NT2/D1 (cell line): ENCODE measurements around the gene FCN1.

Experiments
- DNase-seq: peaks from one replicate; pipeline ENCODE4 v3.0.0-alpha.2; 2011; ENCODE audit warnings: low read depth, low spot score
- H3K27me3 ChIP-seq: 2 replicates; pipeline ENCODE4 v1.6.0; 2011; ENCODE audit warnings: mild to moderate bottlenecking; ENCODE audit not compliant: insufficient read length, insufficient read depth
- H3K36me3 ChIP-seq: 2 replicates; pipeline ENCODE4 v1.6.1; 2011; ENCODE audit warnings: mild to moderate bottlenecking, low read length, mixed read lengths; ENCODE audit not compliant: insufficient read depth, insufficient read length
- H3K4me1 ChIP-seq: 2 replicates; pipeline ENCODE4 v1.5.1; 2011; ENCODE audit not compliant: insufficient read depth, insufficient read length
- H3K4me3 ChIP-seq: 2 replicates; pipeline ENCODE4 v1.5.1; 2011; ENCODE audit warnings: low read depth; ENCODE audit not compliant: insufficient read length
- H3K9ac ChIP-seq: 2 replicates; pipeline ENCODE4 v1.6.0; 2011; ENCODE audit warnings: low read depth; ENCODE audit not compliant: insufficient read length
- H3K9me3 ChIP-seq: 2 replicates; pipeline ENCODE4 v1.5.1; 2011; ENCODE audit warnings: mild to moderate bottlenecking, low read length; ENCODE audit not compliant: insufficient read depth
- SUZ12 ChIP-seq: IDR thresholded peaks from 2 replicates; pipeline ENCODE4 v1.6.1; 2011; ENCODE audit not compliant: insufficient read length, insufficient read depth; ENCODE audit errors: extremely low read depth
- YY1 ChIP-seq: IDR thresholded peaks from 2 replicates; pipeline ENCODE4 v1.6.1; 2011; ENCODE audit not compliant: insufficient read length, insufficient read depth
- ZNF274 ChIP-seq: IDR thresholded peaks from 2 replicates; pipeline ENCODE4 v1.6.1; 2011; ENCODE audit warnings: mild to moderate bottlenecking, low read depth, low read length

FCN1 gene

GRCh38 chr9:134887686-134888602 lies 29.8 kb downstream of the FCN1 start:
- Histone ChIP-seq H3K4me1 (peaks cover 5% of the 10 kb centered on the region), H3K9ac (no peak overlapping the region), H3K27me3 (no peaks in the 10 kb centered on the region)

DNA sequence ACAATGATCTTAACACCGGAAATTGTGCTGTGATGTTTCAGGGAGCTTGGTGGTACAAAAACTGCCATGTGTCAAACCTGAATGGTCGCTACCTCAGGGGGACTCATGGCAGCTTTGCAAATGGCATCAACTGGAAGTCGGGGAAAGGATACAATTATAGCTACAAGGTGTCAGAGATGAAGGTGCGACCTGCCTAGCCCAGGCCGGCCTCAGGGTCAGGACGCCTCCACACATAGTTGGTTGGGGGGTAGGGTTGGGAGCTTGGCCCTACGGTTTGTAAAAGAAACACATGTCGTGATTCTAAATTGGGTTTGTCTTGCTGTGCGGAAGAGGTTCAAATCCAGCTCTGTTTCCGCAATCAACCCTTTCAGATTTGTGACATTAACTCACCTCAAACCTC lies 30.5 kb downstream of the FCN1 start:
- TF ChIP-seq ZNF274 (no peak), YY1 (no peak), SUZ12 (no peak)
- DNase-seq = no peak
- Histone ChIP-seq H3K9ac (no peak overlapping the region), H3K4me3 (no peak overlapping the region), H3K4me1 (peaks cover 5% of the 10 kb centered on the region), H3K27me3 (no peaks in the 10 kb centered on the region), H3K9me3 (no peaks in the 10 kb centered on the region), H3K36me3 (no peaks in the 10 kb centered on the region)

More at GRCh38 chr9:134887686-134888602, 29.8 kb downstream of the FCN1 start:
- no peaks in the 10 kb centered on the region for H3K36me3 ChIP-seq
- TF ChIP-seq ZNF274 (no peak), SUZ12 (no peak), YY1 (no peak)
- H3K9me3 ChIP-seq = no peaks in the 10 kb centered on the region
- no peak for DNase-seq
- no peak overlapping the region for H3K4me3 ChIP-seq

DNA sequence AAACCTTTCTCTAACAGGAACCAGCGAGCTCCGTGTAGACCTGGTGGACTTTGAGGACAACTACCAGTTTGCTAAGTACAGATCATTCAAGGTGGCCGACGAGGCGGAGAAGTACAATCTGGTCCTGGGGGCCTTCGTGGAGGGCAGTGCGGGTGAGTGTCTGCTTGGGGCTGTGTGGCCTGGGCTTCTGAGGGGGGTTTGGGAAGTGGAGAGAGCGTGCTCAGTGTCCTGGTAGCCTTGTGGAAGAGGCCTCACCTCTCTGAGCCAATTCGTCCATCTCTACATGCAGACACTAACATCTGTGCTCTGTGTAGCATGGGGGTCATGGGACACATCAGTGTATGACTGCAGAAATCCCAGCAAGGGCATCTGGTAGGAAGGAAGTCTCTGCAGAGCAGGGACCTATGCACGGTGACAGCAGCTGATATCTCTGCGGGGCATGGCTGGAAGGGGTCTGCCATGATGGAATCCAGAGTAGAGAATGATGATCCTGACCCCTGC lies 31.2 kb downstream of the FCN1 start:
- no peak overlapping the region for H3K4me3 ChIP-seq
- TF ChIP-seq YY1 (no peak), SUZ12 (no peak), ZNF274 (no peak)
- H3K9ac ChIP-seq = no peak overlapping the region
- H3K27me3 ChIP-seq = no peaks in the 10 kb centered on the region
- no peaks in the 10 kb centered on the region for H3K9me3 ChIP-seq
- DNase-seq = no peak
- no peaks in the 10 kb centered on the region for H3K36me3 ChIP-seq
- H3K4me1 ChIP-seq = peaks cover 6% of the 10 kb centered on the region

DNA sequence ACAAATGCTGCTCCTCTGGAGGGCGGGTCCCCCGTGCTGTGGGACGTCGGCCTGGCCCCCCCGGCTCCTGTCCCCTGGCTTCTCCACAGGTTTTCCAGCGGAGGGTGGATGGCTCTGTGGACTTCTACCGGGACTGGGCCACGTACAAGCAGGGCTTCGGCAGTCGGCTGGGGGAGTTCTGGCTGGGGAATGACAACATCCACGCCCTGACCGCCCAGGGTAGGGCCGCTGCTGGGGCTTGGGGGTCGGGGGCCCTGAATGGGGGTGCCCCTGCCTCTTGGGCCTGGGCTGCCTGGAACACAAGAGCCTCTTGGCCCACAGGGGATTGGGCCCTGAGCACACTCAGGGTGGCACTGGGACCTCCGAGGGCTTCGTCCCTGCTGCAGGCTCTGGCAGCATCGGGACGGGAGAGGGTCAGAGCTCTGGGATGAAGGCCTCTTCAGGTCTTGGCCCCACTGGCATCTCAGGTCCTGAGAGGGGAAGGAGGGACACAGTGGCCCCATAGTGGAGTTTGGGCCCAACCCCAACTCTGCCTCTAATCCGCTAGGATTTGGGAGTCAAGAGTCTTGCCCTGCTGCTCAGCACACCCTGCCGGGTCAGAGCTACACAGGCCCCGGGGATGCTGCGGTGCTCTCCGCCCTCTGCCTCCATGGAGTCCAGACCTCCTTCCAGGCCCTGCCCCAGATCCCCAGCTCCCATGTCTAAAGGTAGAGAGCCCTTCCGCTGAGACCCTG lies 31.9 kb downstream of the FCN1 start:
- TF ChIP-seq SUZ12 (no peak), YY1 (no peak), ZNF274 (no peak)
- Histone ChIP-seq H3K9ac (no peak overlapping the region), H3K4me1 (peaks cover 7% of the 10 kb centered on the region)

DNA sequence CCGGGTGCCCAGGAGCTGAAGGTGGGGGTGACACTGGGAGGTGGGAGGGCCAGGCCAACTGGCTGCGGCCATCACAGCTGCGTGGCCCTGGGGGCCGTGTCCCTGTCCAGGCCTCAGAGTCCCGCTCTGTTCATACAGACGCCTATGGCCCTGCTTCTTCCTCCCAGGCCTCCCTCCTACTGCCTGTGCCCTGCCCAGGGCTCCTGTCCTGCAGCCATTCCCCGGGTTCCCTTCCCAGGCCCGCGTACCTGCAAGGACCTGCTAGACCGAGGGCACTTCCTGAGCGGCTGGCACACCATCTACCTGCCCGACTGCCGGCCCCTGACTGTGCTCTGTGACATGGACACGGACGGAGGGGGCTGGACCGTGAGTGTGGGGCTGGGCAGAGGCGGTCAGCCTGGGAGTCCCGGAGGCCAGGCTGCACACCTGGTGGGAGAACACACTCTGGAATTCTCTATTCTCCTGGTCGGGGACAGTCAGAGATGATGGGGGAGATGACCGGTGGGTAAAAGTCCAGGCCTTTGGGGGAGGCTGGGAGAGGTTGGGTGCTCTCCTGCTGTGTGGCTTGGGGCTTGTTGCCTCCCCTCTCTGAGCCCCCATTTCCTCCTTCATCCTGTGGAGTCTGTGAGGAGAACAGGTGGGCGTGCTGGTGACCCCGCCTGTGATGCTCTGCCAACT lies 32.6 kb downstream of the FCN1 start:
- Histone ChIP-seq H3K27me3 (no peaks in the 10 kb centered on the region), H3K9ac (no peak overlapping the region), H3K9me3 (no peaks in the 10 kb centered on the region), H3K4me1 (peaks cover 11% of the 10 kb centered on the region), H3K36me3 (no peaks in the 10 kb centered on the region), H3K4me3 (no peak overlapping the region)
- DNase-seq = no peak
- TF ChIP-seq ZNF274 = no peak
- TF ChIP-seq SUZ12 = no peak
- no peak for TF ChIP-seq YY1

More for the DNA sequence above, 31.9 kb downstream of the FCN1 start:
- Histone ChIP-seq H3K27me3 (no peaks in the 10 kb centered on the region), H3K4me3 (no peak overlapping the region), H3K36me3 (no peaks in the 10 kb centered on the region), H3K9me3 (no peaks in the 10 kb centered on the region)
- DNase-seq = no peak

- H3K4me3 ChIP-seq = no peak overlapping the region
- H3K4me1 ChIP-seq = peaks cover 11% of the 10 kb centered on the region
- H3K9me3 ChIP-seq = no peaks in the 10 kb centered on the region
- DNase-seq = no peak
- H3K36me3 ChIP-seq = no peaks in the 10 kb centered on the region
- H3K27me3 ChIP-seq = no peaks in the 10 kb centered on the region
- H3K9ac ChIP-seq = no peak overlapping the region
- no peak for TF ChIP-seq SUZ12
- TF ChIP-seq ZNF274 = no peak
- no peak for TF ChIP-seq YY1
Observed at GRCh38 chr9:134884492-134884891, 33.2 kb downstream of the FCN1 start.
